Measurements from ENCODE around the gene WASHC4.

Gene WASHC4

GRCh38 chr12:105192624-105193225 lies 85.2 kb downstream of the WASHC4 start:
- DNase-seq (ENCODE audit: low read depth, low spot score) = no peak
- TF ChIP-seq CTCF (IDR thresholded peaks at IDR 0.05; ENCODE audit: low read depth, low read length) = no peak
- in situ Hi-C loops (cut with HindIII; ENCODE audit: low sequenced_read_pairs) = no loop called here

GRCh38 chr12:105194947-105195346 lies 87.4 kb downstream of the WASHC4 start:
- H3K4me3 ChIP-seq (ENCODE audit: low read depth, low read length) = no peak overlapping the region
- no peak for TF ChIP-seq CTCF (IDR thresholded peaks at IDR 0.05; ENCODE audit: low read depth, low read length)
- DNase-seq (ENCODE audit: low read depth, low spot score) = no peak
- in situ Hi-C loops (cut with HindIII; ENCODE audit: low sequenced_read_pairs) = no loop called here

More at GRCh38 chr12:105192624-105193225, 85.2 kb downstream of the WASHC4 start:
- no peak overlapping the region for H3K4me3 ChIP-seq (ENCODE audit: low read depth, low read length)

- no peak overlapping the region for H3K4me3 ChIP-seq (ENCODE audit: low read depth, low read length)
- no peak for TF ChIP-seq CTCF (IDR thresholded peaks at IDR 0.05; ENCODE audit: low read depth, low read length)
- no peak for DNase-seq (ENCODE audit: low read depth, low spot score)
- in situ Hi-C loops (cut with HindIII; ENCODE audit: low sequenced_read_pairs) = no loop called here
These were observed 88.6 kb downstream of the WASHC4 start for GRCh38 chr12:105196090-105196489.

- no peak for DNase-seq (ENCODE audit: low read depth, low spot score)
- in situ Hi-C loops (cut with HindIII; ENCODE audit: low sequenced_read_pairs) = no loop called here
- no peak overlapping the region for H3K4me3 ChIP-seq (ENCODE audit: low read depth, low read length)
- TF ChIP-seq CTCF (IDR thresholded peaks at IDR 0.05; ENCODE audit: low read depth, low read length) = no peak
These were observed 91.4 kb downstream of the WASHC4 start for GRCh38 chr12:105198961-105199360.

- no peak overlapping the region for H3K4me3 ChIP-seq (ENCODE audit: low read depth, low read length)
- TF ChIP-seq CTCF (IDR thresholded peaks at IDR 0.05; ENCODE audit: low read depth, low read length) = no peak
- in situ Hi-C loops (cut with HindIII; ENCODE audit: low sequenced_read_pairs) = no loop called here
- DNase-seq (ENCODE audit: low read depth, low spot score) = no peak
These were observed 92.9 kb downstream of the WASHC4 start for GRCh38 chr12:105200385-105200784.

- in situ Hi-C loops (cut with HindIII; ENCODE audit: low sequenced_read_pairs) = no loop called here
These were observed 93.8 kb downstream of the WASHC4 start for GRCh38 chr12:105201299-105201698.

More at GRCh38 chr12:105201299-105201698, 93.8 kb downstream of the WASHC4 start:
- no peak for TF ChIP-seq CTCF (IDR thresholded peaks at IDR 0.05; ENCODE audit: low read depth, low read length)
- no peak for DNase-seq (ENCODE audit: low read depth, low spot score)
- no peak overlapping the region for H3K4me3 ChIP-seq (ENCODE audit: low read depth, low read length)

All from astrocyte of the spinal cord (primary cell).